ENCODE measurements around the gene PARG.
"Not testable (repeated sequence)": the region's sequence is repeated elsewhere in the genome, so short reads cannot be mapped to it uniquely, and the experiment has no call there.

- peak; percentile 53 for TF ChIP-seq CTCF (conservative IDR thresholded peaks at IDR 0.05)
- TF ChIP-seq ZFX (IDR thresholded peaks at IDR 0.05) = not testable (repeated sequence)
Measured at GRCh38 chr10:49890025-49890424, 51.8 kb downstream of the PARG start.
